HG03064 (cell line): ENCODE data around the gene HOTAIR.

Experiments used
- ATAC-seq: cut with Tn5 transposase; IDR thresholded peaks from one replicate; pipeline ENCODE4 v1.9.1; 2021; ENCODE audit warnings: low read depth; ENCODE audit not compliant: unreplicated experiment

The HOTAIR gene

GRCh38 chr12:54000116-54001114 is 25.7 kb upstream of the HOTAIR start, which contains the start of gene HOXC9:
TSS of gene HOXC9 (plus strand) at chr12:54000161. CDS start at chr12:54000189, 28 bp downstream.
- no peak for ATAC-seq

GRCh38 chr12:53999559-54000115 is 24.9 kb upstream of the HOTAIR start:
- no peak for ATAC-seq

- no peak for ATAC-seq
Measured at GRCh38 chr12:53998900-53999236, 24.1 kb upstream of the HOTAIR start.

- no peak for ATAC-seq
Measured at GRCh38 chr12:53998110-53998899, 23.6 kb upstream of the HOTAIR start.

- no peak for ATAC-seq
Measured at GRCh38 chr12:53997204-53998109, 22.7 kb upstream of the HOTAIR start.

- ATAC-seq, result no peak
Measured at GRCh38 chr12:53996240-53997203, 21.8 kb upstream of the HOTAIR start.

GRCh38 chr12:53995378-53996239 is 20.9 kb upstream of the HOTAIR start:
- no peak for ATAC-seq

GRCh38 chr12:53995002-53995377 is 20.2 kb upstream of the HOTAIR start:
- ATAC-seq, result no peak

- ATAC-seq, result no peak
Measured at GRCh38 chr12:53994264-53995001, 19.7 kb upstream of the HOTAIR start.

GRCh38 chr12:53994009-53994263 is 19.2 kb upstream of the HOTAIR start:
- no peak for ATAC-seq

- no peak for ATAC-seq
Measured at GRCh38 chr12:53993162-53994008, 18.6 kb upstream of the HOTAIR start.

GRCh38 chr12:53992377-53992889 is 17.7 kb upstream of the HOTAIR start:
- no peak for ATAC-seq

GRCh38 chr12:53991077-53991460 is 16.3 kb upstream of the HOTAIR start:
- no peak for ATAC-seq

- ATAC-seq, result no peak
Measured at GRCh38 chr12:53990311-53991076, 15.7 kb upstream of the HOTAIR start.

GRCh38 chr12:53989227-53990113 is 14.7 kb upstream of the HOTAIR start:
- no peak for ATAC-seq
